GM12878 (cell line): ENCODE data around the gene CTAGE6.
"Not testable (repeated sequence)": the region's sequence is repeated elsewhere in the genome, so short reads cannot be mapped to it uniquely, and the experiment has no call there.

Experiments
- CTCF ChIP-seq, 3 experiments: IDR thresholded peaks in 2 of 3; conservative IDR thresholded peaks in 1 of 3; 2 replicates each; pipeline ENCODE4 v1.5.1; 2011; ENCODE audit warnings: low read depth in 3 of 3, low read length in 3 of 3, mild to moderate bottlenecking in 3 of 3, control low read depth in 2 of 3, moderate library complexity in 2 of 3, inconsistent platforms in 1 of 3, mixed read lengths in 1 of 3; ENCODE audit not compliant: control insufficient read depth in 2 of 3, insufficient read depth in 1 of 3; ENCODE audit errors: extremely low read depth in 1 of 3
- SREBF2 ChIP-seq: IDR thresholded peaks from 2 replicates; pipeline ENCODE4 v1.6.1; 2012; ENCODE audit warnings: mild to moderate bottlenecking, low read length

DNA sequence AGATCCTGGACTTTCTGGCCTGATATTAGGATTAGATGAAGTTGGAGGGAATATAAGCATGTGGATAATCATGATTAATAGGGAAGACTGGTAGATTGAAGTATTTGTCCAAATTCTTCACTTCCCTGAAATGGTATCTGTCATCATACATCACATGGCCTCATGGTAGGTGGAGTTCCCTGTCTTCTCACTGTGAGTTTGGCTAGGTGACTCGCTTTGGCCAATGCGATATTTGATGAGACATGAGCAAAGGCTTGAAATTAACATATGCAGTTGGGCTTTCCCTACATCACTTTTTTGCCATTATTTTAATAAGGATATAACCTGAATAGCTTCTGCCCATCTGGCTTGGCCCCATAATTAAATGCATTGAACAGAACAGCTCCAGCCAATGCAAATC, 35.1 kb upstream of the CTAGE6 start:
- not testable (repeated sequence) for TF ChIP-seq CTCF (IDR thresholded peaks at IDR 0.05 in 2 of 3, conservative IDR thresholded peaks at IDR 0.05 in 1 of 3; ENCODE audit: control insufficient read depth in 2 of 3, extremely low read depth in 1 of 3, insufficient read depth in 1 of 3, low read depth in 3 of 3, low read length in 3 of 3); SREBF2
